ENCODE results near the gene CHTF18.
"Not testable (repeated sequence)": the region's sequence is repeated elsewhere in the genome, so short reads cannot be mapped to it uniquely, and the experiment has no call there.

The CHTF18 gene

DNA sequence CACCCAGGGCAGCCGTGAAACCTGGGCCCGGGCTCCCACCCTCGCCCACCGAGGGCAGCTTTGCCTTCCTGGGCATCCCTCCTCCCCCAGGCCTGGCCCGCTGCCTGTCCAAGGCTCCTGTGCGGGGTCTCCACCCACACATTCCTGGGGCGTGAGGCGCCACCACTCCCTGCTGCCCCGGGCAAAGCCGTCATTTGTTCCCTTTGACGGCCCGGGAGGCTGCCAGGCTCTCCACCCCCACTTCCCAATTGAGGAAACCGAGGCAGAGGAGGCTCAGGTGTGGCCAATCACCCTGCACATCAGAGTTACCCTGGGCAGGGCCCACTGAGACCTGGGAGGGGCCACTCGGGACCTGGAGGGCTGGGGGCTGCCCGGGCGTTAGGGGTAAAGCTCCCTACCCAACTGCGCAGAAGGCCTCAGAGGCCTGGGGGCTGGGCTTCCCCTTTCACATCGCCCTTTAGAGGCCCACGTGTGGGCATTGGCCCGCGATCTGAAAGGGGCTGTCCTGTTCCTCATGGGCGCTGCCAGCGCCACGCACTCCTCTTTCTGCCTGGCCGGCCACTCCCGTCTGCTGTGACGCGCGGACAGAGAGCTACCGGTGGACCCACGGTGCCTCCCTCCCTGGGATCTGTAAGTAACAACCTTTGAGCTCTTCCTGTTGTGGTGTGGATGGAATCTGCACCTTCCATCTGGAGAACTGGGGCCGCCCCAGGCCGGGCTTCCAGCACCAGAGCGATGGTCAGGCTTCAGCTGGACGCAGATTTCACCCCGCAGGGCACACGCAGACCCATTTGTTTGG lies 27.7 kb upstream of the CHTF18 start, which contains the start of gene MSLN:
Gene MSLN, plus strand, starts transcription at position 190 of the 799 bp plus-strand sequence. CDS start 1,947 bp downstream, outside the sequence.
- DNase-seq = no peak

DNA sequence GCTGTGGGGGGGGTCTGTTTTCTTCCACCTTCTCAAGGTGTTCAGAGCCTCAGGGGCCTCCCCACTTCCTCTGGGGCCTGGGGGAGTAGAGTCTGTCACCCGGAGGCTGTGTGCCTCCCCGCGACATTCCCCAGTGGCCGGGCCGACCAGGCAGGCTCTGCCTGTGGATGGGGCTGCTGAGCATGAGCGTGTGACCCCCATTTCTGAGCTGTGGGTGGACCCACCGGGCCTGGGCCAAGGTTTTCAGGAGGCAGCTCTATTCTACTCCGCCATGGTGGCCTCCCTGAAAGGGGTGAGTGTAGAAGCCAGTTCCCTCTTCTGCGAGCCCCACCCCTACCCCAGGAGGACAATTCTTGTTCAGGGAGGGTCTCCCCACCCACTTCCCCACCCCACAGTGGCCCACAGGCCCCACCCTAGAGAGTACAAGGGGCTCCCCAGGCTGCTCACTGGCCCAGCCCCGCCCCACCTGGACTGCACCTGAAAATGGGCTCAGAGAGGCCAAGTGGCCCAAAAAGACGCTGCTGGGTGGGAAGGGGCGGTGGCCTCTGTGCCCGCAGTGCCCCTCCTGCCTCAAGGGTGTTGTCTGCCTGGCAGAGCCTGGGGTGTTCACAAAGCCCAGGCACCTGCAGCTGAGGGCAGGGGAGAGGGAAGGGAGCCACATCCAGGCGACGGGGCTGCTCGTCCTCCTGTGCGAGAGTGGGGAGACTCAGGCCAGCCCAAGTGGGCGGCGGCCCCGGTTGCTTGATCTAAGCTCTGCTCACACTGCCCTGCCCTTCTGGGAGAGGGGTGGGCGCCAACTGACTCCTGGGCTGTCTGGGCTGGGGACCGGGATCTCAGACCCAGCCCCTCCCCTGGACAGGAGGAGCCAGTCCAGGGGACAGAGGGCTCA lies 26.6 kb upstream of the CHTF18 start:
- DNase-seq = no peak

DNA sequence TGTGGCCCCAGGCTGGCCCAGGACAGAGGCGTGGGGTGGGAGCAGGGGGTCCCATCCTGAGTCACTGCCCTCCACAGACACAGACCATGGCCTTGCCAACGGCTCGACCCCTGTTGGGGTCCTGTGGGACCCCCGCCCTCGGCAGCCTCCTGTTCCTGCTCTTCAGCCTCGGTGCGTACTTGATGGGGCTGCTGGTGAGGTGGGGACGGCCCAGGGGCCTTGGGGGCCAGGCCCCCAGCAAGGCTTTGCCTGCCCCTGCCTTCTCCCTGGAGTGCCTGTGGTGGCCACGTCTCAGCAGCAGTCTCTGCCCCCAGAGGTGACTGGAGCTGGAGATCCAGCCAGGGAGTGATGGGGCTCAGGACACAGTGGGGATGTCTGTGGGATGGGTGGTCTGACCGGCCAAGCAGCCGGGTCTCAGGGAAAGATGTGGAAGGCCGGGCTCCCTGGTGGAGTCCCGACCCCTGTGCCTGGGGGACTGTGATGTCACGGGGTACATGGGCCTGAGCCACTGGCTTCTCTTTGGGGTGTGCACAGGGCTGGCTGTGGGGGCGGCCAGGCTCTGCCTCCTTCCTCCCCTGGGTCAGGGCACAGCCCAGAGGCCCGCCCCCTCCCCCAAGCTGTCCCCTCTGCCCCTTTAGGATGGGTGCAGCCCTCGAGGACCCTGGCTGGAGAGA lies 25.7 kb upstream of the CHTF18 start:
- DNase-seq = no peak

DNA sequence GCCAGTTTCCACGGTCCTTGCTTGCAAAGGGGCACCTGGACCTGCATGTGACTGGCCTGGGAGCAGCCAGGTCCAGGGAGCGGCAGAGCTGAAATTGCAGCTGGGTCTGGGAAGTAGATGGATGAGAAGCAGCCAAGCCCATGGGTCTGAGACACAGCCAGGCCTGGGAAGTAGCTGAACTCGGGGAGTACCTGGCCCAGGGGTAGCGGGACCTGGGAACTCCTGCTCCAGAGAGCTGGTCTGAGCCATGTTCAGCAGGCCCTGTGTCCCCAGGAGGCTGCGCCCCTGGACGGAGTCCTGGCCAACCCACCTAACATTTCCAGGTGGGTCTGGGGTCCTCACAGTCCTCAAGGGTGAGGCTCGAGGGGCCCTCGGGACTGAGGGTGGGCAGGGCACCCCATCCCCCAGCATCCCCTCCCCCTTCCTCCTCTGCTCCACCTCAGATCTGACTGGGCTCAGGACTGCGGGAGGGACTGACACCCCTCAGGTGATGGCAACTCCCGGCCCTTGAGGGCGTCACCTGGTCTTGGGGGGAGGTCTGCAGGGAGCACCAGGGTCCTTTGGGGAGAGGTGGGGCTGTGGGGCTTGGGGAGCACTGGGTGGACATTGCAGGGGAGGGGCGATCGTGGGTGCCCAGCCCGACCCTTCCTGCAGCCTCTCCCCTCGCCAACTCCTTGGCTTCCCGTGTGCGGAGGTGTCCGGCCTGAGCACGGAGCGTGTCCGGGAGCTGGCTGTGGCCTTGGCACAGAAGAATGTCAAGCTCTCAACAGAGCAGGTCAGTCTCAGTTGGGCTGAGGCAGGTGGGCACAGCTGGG lies 24.8 kb upstream of the CHTF18 start:
- no peak for DNase-seq

DNA sequence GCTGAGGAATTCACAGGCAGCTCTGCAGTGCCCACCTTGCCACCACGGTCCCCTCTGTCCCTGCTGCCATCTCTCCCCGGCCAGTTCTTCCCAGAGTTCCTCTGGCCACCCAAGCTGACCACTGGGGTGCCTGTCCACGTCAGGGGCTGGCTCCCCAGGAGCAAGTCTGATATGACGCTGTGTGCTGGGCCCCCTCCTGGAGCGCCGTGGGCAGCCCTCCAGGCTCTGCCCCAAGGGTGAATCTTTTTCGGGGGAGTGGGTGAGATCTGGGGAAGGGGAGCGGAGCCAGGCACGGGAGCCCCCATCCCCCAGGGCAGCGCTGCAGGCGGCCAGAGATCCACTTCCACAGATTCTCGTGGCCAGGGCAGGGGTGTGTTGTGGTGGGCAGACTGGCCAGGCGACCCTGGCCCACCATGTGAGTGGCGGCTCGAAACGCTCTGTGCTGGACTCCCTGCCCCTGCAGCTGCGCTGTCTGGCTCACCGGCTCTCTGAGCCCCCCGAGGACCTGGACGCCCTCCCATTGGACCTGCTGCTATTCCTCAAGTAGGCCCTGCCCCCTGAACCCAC lies 24.2 kb upstream of the CHTF18 start:
- DNase-seq = no peak

DNA sequence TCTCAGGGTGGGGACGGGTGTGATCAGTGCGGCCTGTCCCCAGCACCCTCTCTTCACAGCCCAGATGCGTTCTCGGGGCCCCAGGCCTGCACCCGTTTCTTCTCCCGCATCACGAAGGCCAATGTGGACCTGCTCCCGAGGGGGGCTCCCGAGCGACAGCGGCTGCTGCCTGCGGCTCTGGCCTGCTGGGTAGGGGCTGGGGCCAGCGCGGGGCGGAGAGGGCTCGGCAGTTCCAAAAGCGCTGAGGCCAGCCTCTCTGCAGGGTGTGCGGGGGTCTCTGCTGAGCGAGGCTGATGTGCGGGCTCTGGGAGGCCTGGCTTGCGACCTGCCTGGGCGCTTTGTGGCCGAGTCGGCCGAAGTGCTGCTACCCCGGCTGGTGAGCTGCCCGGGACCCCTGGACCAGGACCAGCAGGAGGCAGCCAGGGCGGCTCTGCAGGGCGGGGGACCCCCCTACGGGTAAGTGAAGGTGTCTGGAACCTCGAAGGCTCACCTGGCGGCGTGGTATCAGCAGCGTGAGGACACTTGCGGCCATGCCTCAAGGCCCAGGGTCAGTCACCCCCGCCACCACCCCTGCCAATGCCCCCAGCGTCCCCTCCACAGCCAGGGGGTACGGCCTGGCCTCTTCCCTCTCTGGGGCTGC lies 23.5 kb upstream of the CHTF18 start:
- no peak for DNase-seq

DNA sequence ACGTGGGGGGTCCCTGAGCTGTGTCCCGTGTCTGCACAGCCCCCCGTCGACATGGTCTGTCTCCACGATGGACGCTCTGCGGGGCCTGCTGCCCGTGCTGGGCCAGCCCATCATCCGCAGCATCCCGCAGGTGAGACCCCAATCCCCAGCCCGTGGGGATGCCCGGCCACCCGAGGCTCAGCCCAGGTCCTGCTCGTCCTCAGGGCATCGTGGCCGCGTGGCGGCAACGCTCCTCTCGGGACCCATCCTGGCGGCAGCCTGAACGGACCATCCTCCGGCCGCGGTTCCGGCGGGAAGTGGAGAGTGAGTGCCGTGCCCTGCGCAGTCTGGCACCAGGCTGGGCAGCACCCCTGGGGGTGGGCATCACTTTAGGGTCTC lies 22.9 kb upstream of the CHTF18 start:
- no peak for DNase-seq

DNA sequence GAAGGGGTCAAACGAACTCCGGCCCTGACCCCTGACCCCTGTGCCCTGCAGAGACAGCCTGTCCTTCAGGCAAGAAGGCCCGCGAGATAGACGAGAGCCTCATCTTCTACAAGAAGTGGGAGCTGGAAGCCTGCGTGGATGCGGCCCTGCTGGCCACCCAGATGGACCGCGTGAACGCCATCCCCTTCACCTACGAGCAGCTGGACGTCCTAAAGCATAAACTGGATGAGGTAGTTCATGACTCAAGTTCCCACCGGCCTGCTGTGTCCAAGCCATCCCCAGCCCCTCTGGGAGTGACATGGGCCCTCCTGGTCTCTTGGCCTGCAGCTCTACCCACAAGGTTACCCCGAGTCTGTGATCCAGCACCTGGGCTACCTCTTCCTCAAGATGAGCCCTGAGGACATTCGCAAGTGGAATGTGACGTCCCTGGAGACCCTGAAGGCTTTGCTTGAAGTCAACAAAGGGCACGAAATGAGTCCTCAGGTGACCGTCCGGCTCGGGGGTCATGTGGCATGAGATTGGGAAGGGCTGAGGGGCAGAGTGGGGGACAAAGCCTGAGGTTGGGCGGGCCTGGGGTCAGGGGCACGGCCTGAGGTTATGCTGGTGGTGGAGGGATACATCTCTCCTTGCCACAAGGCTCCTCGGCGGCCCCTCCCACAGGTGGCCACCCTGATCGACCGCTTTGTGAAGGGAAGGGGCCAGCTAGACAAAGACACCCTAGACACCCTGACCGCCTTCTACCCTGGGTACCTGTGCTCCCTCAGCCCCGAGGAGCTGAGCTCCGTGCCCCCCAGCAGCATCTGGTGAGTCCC lies 22.2 kb upstream of the CHTF18 start:
- no peak for DNase-seq

DNA sequence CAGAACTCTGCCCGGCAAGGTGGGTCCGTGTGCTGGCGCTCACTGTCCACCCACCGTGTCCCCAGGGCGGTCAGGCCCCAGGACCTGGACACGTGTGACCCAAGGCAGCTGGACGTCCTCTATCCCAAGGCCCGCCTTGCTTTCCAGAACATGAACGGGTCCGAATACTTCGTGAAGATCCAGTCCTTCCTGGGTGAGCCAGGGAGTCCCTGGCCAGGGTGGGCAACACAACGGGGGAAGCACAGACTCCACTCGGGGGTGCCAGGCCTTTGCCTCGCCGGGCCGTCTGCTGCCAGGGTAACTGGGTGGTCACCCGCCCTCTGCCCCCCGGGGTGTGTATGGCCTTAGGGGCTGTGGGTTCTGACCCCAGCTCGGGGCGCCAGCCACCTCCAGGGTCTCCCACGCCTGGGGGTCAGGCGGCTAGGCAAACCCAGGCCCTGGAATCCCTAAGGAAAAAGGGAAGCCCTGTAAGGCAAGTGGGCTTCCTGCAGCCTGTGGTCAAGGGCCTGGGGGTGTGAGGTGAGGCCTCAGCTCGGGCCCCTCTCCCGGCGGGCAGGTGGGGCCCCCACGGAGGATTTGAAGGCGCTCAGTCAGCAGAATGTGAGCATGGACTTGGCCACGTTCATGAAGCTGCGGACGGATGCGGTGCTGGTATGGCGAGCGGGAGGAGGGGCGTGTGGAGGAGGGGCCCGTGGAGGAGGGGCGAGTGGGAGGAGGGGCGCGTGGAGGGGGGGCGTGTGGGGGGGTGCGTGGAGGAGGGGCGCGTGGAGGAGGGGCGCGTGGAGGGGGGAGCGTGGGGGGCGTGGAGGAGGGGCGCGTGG lies 21.4 kb upstream of the CHTF18 start:
- DNase-seq = no peak

DNA sequence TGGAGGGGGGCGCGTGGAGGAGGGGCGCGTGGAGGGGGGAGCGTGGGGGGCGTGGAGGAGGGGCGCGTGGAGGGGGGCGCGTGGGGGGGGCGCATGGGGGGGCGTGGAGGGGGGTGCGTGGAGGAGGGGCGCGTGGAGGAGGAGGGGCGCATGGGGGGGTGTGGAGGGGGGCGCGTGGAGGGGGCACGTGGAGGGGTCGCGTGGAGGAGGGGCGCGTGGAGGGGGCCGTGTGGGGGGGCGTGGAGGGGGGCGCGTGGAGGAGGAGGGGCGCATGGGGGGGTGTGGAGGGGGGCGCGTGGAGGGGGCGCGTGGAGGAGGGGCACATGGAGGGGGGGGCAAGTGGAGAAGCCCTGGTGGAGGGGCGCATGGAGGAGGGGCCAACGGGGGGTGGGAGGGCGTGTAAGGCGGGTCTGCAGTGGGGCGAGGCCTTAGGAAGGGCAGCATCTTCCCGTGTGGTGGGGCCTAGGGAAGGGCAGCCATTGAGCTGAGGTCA lies 20.6 kb upstream of the CHTF18 start:
- DNase-seq = no peak

DNA sequence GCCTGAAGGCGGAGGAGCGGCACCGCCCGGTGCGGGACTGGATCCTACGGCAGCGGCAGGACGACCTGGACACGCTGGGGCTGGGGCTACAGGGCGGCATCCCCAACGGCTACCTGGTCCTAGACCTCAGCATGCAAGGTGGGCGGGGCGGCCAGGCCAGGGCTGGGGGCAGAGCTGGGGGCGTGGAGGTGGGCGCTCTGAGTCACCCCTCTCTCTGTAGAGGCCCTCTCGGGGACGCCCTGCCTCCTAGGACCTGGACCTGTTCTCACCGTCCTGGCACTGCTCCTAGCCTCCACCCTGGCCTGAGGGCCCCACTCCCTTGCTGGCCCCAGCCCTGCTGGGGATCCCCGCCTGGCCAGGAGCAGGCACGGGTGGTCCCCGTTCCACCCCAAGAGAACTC lies 20.0 kb upstream of the CHTF18 start:
- DNase-seq = no peak

DNA sequence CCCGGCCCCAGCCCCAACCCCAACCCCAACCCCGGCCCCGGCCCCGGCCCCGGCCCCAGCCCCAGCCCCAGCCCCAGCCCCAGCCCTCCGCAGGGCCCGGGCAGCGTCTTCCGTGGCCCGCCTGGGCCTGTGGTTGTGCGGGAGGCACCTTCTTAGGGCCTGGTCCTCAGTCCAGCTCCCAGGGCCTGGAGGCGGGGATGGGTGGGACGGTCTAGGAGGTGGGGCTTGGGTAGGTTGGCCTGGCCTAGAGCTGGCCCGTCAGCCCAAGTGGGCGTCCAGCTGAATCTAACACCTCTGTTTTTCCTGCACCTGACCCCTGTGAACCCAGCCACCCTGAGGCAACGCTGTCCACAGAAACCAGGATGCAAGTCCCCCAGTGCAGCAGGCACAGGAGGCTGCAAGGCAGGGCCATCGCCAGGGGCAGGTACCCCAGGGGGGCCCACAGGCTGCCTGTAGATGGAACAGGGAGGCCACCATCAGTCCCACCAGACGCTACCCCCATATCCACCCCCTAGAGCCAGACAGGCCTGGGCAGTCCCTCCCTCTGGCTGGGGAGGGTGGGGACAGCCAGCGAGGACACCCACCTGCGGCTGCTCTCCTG lies 19.1 kb upstream of the CHTF18 start:
- no peak for DNase-seq

DNA sequence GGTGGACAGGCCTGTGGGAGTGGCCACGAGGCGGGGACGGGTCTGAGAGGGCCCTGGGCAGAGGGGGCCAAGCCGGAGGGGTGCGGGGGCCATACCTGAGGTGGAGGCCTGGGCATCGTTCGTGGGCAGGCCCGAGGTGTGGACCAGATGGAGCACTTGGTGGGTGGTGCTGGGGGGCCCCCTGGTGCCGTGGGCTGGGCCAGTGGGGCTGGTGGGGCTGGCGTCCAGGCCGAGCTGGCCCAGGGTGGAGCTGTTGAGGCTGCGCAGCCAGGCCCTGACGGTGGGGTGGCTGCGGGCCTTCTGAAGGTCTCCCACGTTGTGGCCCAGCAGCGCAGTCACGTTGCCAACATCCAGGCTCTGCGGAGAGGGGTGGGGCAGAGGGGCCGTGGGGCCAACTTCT lies 18.5 kb upstream of the CHTF18 start:
- no peak for DNase-seq

DNA sequence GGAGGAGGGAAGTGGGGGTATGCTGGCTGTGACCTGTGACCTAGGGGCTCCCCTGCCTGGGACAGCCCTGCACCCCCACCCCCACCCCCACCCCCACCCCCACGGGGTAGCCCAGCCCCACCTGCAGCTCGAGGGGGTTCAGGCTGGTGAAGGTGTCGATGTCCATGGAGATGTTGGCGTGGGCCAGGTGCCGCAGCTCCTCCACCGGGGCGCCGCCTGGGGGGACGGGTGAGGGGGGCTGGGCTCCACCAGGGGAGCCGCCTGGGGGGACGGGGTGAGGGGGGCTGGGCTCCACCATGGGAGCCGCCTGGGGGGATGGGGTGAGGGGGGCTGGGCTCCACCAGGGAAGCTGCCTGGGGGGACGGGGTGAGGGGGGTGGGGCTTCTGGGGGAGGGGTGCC lies 18.0 kb upstream of the CHTF18 start:
- no peak for DNase-seq

DNA sequence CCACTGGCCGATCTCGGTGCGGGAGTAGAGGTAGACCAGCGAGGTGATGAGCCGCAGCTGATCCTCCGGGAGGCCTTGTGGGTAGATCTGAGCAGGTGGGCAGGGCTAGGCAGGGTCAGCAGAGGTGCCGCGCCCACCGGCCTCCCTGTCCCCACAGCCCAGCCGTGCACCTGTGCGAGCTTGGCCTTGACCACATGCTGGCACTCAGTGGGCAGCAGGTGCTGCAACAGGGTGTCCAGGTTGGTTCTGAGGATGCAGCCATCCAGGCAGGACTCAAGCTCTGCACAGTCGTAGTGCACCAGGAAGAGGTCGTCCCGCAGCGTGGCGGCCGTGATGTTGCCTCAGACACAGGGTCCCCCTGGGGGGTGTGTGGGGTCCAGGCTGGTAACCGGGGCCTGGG lies 15.5 kb upstream of the CHTF18 start:
- DNase-seq = no peak

DNA sequence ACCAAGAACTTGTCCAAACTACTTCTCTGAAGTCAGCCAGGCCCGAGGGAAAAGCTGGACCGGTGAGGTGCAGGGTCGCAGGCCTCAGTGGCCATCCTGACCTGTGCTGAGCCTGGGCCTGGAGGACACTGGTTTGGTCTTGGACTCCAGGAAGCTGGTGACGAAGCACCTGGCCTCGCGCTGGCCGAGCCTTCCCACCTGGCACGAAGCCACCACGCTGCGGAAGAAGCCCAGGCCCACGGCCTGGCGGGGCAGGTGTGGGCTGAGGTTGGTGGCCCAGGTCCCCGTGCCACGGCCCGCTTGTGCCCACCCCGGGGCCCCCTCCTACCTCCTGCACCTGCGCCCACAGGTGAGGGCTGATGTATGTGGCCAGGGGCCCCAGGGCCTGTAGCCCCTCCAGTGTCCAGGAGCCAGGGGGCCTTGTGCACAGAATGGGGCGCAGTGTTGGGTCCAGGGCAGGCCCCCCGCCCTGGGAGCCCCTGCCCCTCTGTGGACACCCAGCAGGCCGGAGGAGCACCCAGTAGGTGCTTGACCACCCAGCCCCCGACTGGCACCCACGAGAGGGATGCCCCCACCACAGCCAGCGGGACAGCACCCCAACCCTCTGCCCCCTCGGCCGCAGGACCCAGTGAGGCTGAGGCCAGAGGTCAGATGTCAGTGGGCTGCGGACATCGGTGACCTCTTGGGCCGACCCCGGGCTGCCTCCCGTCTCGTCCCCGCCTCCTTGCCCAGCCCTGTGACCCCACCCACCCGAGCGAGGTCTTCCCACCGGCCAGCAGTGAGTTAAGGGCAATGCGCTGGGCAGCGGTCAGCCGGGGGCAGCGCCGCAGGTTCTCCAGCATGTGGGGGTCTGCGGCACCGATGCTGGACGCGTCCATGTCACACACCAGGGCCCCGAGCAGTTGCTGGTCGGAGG lies 14.1 kb upstream of the CHTF18 start:
- DNase-seq = no peak

DNA sequence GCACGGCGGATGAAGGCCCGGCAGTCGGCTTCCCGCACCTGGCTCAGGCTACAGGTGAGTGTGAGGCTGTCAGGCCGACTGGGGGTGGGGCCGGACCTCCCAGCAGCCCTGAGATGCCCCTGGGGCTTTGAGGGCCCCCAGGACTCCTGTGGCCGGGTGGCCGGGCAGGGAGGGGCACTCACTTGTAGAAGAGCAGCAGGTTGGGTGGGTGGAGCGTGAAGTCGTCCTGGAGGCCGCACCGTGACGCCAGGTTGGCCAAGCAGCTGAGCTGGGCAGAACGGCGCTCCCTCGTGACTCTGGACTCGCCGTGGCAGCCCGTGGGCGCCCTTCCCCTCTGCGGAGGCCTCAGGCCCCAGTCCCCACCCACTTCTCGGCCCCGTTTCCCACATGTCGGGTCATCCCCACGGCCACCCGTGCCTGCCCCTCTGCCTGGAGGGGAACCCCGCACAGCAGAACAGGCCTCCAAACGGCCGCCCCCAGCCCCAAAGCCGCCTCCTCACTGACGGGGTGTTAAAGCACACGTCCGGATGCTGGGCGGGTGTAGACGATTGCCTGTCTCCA lies 13.1 kb upstream of the CHTF18 start:
- DNase-seq = no peak

DNA sequence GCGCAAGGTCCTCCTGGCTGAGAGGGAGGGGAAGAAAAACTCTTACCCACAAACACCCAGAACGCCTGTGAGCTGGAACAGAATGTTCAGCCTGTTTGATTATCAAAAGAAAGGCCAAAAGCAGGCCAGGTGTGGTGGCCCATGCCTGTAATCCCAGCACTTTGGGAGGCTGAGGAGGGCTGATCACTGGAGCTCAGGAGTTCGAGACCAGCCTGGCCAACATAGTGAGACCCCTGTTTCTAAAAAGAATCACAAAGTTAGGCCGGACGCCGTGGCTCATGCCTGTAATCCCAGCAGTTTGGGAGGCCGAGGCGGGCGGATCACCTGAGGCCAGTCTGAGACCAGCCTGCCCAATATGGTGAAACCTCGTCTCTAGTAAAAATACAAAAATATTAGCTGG lies 12.1 kb upstream of the CHTF18 start:
- DNase-seq = not testable (repeated sequence)
